Renal cortex interstitium (tissue), 11 donors: ENCODE measurements around the gene TTC7B. TPM values are rescaled to one million over a fixed set of nuclear protein-coding genes. Genes with fewer than 3 reads are reported as not detected.

Experiments used
- DNase-seq, 11 donors: peaks; one replicate each; pipeline ENCODE4 v3.0.0-alpha.2; 2013; ENCODE audit warnings: low read depth in 9 of 11, low spot score in 4 of 11; ENCODE audit errors: extremely low read depth in 1 of 11
- polyA plus RNA-seq, 3 donors: library from polyadenylated mRNA; unstranded; fragments of 120-200 nt; gene quantifications; one replicate each; pipeline ENCODE4 v1.2.1, GENCODE V29; 2013; ENCODE audit not compliant: insufficient read length in 3 of 3

The TTC7B gene
- polyA plus RNA-seq, 3 donors: 38.2 to 46.1 (median 44.1) TPM

- no peak for DNase-seq
Observed at GRCh38 chr14:90732139-90732538, 84.1 kb downstream of the TTC7B start.

- DNase-seq: no peak
Observed at GRCh38 chr14:90731487-90731886, 84.7 kb downstream of the TTC7B start.

- no peak for DNase-seq
Observed at GRCh38 chr14:90730206-90730766, 85.9 kb downstream of the TTC7B start.

- no peak for DNase-seq
Observed at GRCh38 chr14:90728951-90729350, 87.3 kb downstream of the TTC7B start.

- DNase-seq: no peak
Observed at GRCh38 chr14:90727082-90727481, 89.1 kb downstream of the TTC7B start.

- peak in 10 of 11 donors; percentile 20 to 54 (median 40) for DNase-seq
Observed at GRCh38 chr14:90726656-90727055, 89.6 kb downstream of the TTC7B start.

GRCh38 chr14:90724866-90725265, 91.4 kb downstream of the TTC7B start:
- DNase-seq: no peak

- DNase-seq: no peak
Observed at GRCh38 chr14:90722590-90722989, 93.6 kb downstream of the TTC7B start.

- no peak for DNase-seq
Observed at GRCh38 chr14:90721619-90722305, 94.5 kb downstream of the TTC7B start.

- DNase-seq: no peak
Observed at GRCh38 chr14:90720832-90721231, 95.4 kb downstream of the TTC7B start.

- no peak for DNase-seq
Observed at GRCh38 chr14:90720336-90720735, 95.9 kb downstream of the TTC7B start.

GRCh38 chr14:90717916-90718315, 98.3 kb downstream of the TTC7B start:
- no peak for DNase-seq

- DNase-seq: no peak
Observed at GRCh38 chr14:90715993-90716392, 100.2 kb downstream of the TTC7B start.

GRCh38 chr14:90715495-90715894, 100.7 kb downstream of the TTC7B start:
- DNase-seq: no peak

- no peak for DNase-seq
Observed at GRCh38 chr14:90714811-90715210, 101.4 kb downstream of the TTC7B start.

- no peak for DNase-seq
Observed at GRCh38 chr14:90704738-90705392, 111.4 kb downstream of the TTC7B start.

- no peak for DNase-seq
Observed at GRCh38 chr14:90703841-90704737, 112.1 kb downstream of the TTC7B start.

GRCh38 chr14:90700933-90701776, 115.1 kb downstream of the TTC7B start:
- peak in 1 of 11 donors; percentile 20 for DNase-seq

- DNase-seq: no peak
Observed at GRCh38 chr14:90699016-90699415, 117.2 kb downstream of the TTC7B start.
